Stimulated activated CD8-positive, alpha-beta memory T cell treated with anti-CD3 and anti-CD28 coated beads, Interleukin-12 subunit alpha, Interleukin-12 subunit beta, amount 100 ng/mL, for 1 hour (primary cell): ENCODE data around the gene XXYLT1.
"Not testable (repeated sequence)": the region's sequence is repeated elsewhere in the genome, so short reads cannot be mapped to it uniquely, and the experiment has no call there.

Experiments used
- DNase-seq: peaks from one replicate; pipeline ENCODE4 v3.0.0-alpha.2; 2020; ENCODE audit warnings: low read depth

The XXYLT1 gene

GRCh38 chr3:195207731-195208130, 63.2 kb downstream of the XXYLT1 start:
- no peak for DNase-seq

GRCh38 chr3:195207056-195207455, 63.9 kb downstream of the XXYLT1 start:
- DNase-seq: no peak

- no peak for DNase-seq
These were observed 66.4 kb downstream of the XXYLT1 start for GRCh38 chr3:195204360-195205163.

GRCh38 chr3:195203606-195204005, 67.4 kb downstream of the XXYLT1 start:
- DNase-seq: no peak

- no peak for DNase-seq
These were observed 69.7 kb downstream of the XXYLT1 start for GRCh38 chr3:195201295-195201694.

GRCh38 chr3:195200010-195200822, 70.7 kb downstream of the XXYLT1 start:
- no peak for DNase-seq

- DNase-seq: no peak
These were observed 72.3 kb downstream of the XXYLT1 start for GRCh38 chr3:195198426-195199346.

GRCh38 chr3:195197765-195198425, 73.1 kb downstream of the XXYLT1 start:
- DNase-seq: no peak

GRCh38 chr3:195196266-195196665, 74.7 kb downstream of the XXYLT1 start:
- no peak for DNase-seq

GRCh38 chr3:195195321-195196209, 75.4 kb downstream of the XXYLT1 start:
- no peak for DNase-seq

GRCh38 chr3:195194559-195195206, 76.3 kb downstream of the XXYLT1 start:
- DNase-seq: no peak

- no peak for DNase-seq
These were observed 79.4 kb downstream of the XXYLT1 start for GRCh38 chr3:195191580-195191979.

- DNase-seq: no peak
These were observed 81.1 kb downstream of the XXYLT1 start for GRCh38 chr3:195189821-195190220.

GRCh38 chr3:195188426-195188927, 82.5 kb downstream of the XXYLT1 start:
- no peak for DNase-seq

GRCh38 chr3:195187609-195188425, 83.1 kb downstream of the XXYLT1 start:
- DNase-seq: no peak

GRCh38 chr3:195186710-195187047, 84.3 kb downstream of the XXYLT1 start:
- not testable (repeated sequence) for DNase-seq

- no peak for DNase-seq
These were observed 84.8 kb downstream of the XXYLT1 start for GRCh38 chr3:195186041-195186709.

- no peak for DNase-seq
These were observed 85.4 kb downstream of the XXYLT1 start for GRCh38 chr3:195185583-195185982.
